ENCODE data around the gene RAD51B. TPM values are rescaled to one million over a fixed set of nuclear protein-coding genes. Genes with fewer than 3 reads are reported as not detected.

Gene RAD51B
- total and polyA plus RNA-seq, 2 experiments from 2014 or later = 10.1 to 18.0 TPM

- Histone ChIP-seq H3K4me1 (ENCODE audit: insufficient read depth) (peaks cover 18% of the 10 kb centered on the region), H3K9me2 (replicated peaks; ENCODE audit: insufficient read depth) (no peaks in the 10 kb centered on the region), H3K4me3 (no peak overlapping the region), H3K27me3 (no peaks in the 10 kb centered on the region), H3K79me2 (peaks cover 2% of the 10 kb centered on the region), H3K27ac (peak overlapping the region; percentile 59), H3K36me3 (replicated peaks; ENCODE audit: insufficient read depth, low read depth) (no peaks in the 10 kb centered on the region), H2AFZ (no peak overlapping the region), H3K9me3 (ENCODE audit: low read depth) (no peaks in the 10 kb centered on the region), H3K4me2 (no peak overlapping the region), H4K20me1 (ENCODE audit: insufficient read depth, poor library complexity, severe bottlenecking) (no peaks in the 10 kb centered on the region)
- 68% methylated on average over 8 of the region's 8 CpGs for WGBS (ENCODE audit: low lambda C conversion rate, missing lambda C conversion rate)
- no peak for DNase-seq (ENCODE audit: low spot score)
- TF ChIP-seq EZH2 (IDR thresholded peaks at IDR 0.05; ENCODE audit: borderline replicate concordance) (no peak), CTCF (IDR thresholded peaks at IDR 0.05; ENCODE audit: poor library complexity) (no peak), EZH2phosphoT487 (IDR thresholded peaks at IDR 0.05; ENCODE audit: low read depth, severe bottlenecking, unreplicated experiment) (no peak)
Measured at GRCh38 chr14:68085742-68086141, 266.2 kb downstream of the RAD51B start.

GRCh38 chr14:68088451-68088854 lies 268.9 kb downstream of the RAD51B start:
- H3K79me2 ChIP-seq = peaks cover 2% of the 10 kb centered on the region
- no peaks in the 10 kb centered on the region for H3K9me3 ChIP-seq (ENCODE audit: low read depth)
- H4K20me1 ChIP-seq (ENCODE audit: insufficient read depth, poor library complexity, severe bottlenecking) = no peaks in the 10 kb centered on the region
- 64% methylated on average over 5 of the region's 5 CpGs for WGBS (ENCODE audit: low lambda C conversion rate, missing lambda C conversion rate)
- H3K9me2 ChIP-seq (replicated peaks; ENCODE audit: insufficient read depth) = no peaks in the 10 kb centered on the region
- H3K4me2 ChIP-seq = peak overlapping the region; percentile 20
- H3K4me3 ChIP-seq = no peak overlapping the region
- H3K27me3 ChIP-seq = no peaks in the 10 kb centered on the region
- DNase-seq (ENCODE audit: low spot score) = no peak
- no peak for TF ChIP-seq EZH2 (IDR thresholded peaks at IDR 0.05; ENCODE audit: borderline replicate concordance)
- no peak for TF ChIP-seq CTCF (IDR thresholded peaks at IDR 0.05; ENCODE audit: poor library complexity)
- TF ChIP-seq EZH2phosphoT487 (IDR thresholded peaks at IDR 0.05; ENCODE audit: low read depth, severe bottlenecking, unreplicated experiment) = no peak
- H3K27ac ChIP-seq = peak overlapping the region; percentile 73
- no peak overlapping the region for H2AFZ ChIP-seq
- H3K36me3 ChIP-seq (replicated peaks; ENCODE audit: insufficient read depth, low read depth) = no peaks in the 10 kb centered on the region
- peaks cover 18% of the 10 kb centered on the region for H3K4me1 ChIP-seq (ENCODE audit: insufficient read depth)

GRCh38 chr14:68089146-68089731 lies 269.7 kb downstream of the RAD51B start:
- H2AFZ ChIP-seq = peak overlapping the region; percentile 7
- no peak overlapping the region for H3K4me3 ChIP-seq
- H3K4me2 ChIP-seq = peak overlapping the region; percentile 20
- DNase-seq (ENCODE audit: low spot score) = no peak
- peaks cover 2% of the 10 kb centered on the region for H3K79me2 ChIP-seq
- 47% methylated on average over 5 of the region's 5 CpGs for WGBS (ENCODE audit: low lambda C conversion rate, missing lambda C conversion rate)
- H3K9me2 ChIP-seq (replicated peaks; ENCODE audit: insufficient read depth) = no peaks in the 10 kb centered on the region
- no peaks in the 10 kb centered on the region for H3K9me3 ChIP-seq (ENCODE audit: low read depth)
- peaks cover 18% of the 10 kb centered on the region for H3K4me1 ChIP-seq (ENCODE audit: insufficient read depth)
- H3K27me3 ChIP-seq = no peaks in the 10 kb centered on the region
- no peaks in the 10 kb centered on the region for H4K20me1 ChIP-seq (ENCODE audit: insufficient read depth, poor library complexity, severe bottlenecking)
- TF ChIP-seq EZH2 (IDR thresholded peaks at IDR 0.05; ENCODE audit: borderline replicate concordance) = no peak
- no peak for TF ChIP-seq EZH2phosphoT487 (IDR thresholded peaks at IDR 0.05; ENCODE audit: low read depth, severe bottlenecking, unreplicated experiment)
- no peak for TF ChIP-seq CTCF (IDR thresholded peaks at IDR 0.05; ENCODE audit: poor library complexity)
- H3K36me3 ChIP-seq (replicated peaks; ENCODE audit: insufficient read depth, low read depth) = no peaks in the 10 kb centered on the region
- peak overlapping the region; percentile 73 for H3K27ac ChIP-seq

Measured in hepatocyte (in vitro differentiated cells).